AG09309 (cell line): Measurements from ENCODE around the gene ESPL1.

Experiments
- DNase-seq: peaks from one replicate; pipeline ENCODE4 v3.0.0-alpha.2; 2010; ENCODE audit warnings: low read depth
- H3K4me3 ChIP-seq: 2 replicates; pipeline ENCODE4 v1.5.1; 2011; ENCODE audit warnings: mild to moderate bottlenecking, low read depth, low read length, moderate library complexity; ENCODE audit not compliant: control insufficient read depth
- CTCF ChIP-seq: IDR thresholded peaks from 2 replicates; pipeline ENCODE4 v1.5.1; 2011; ENCODE audit warnings: mild to moderate bottlenecking, low read depth, low read length, inconsistent platforms; ENCODE audit not compliant: insufficient read depth, control insufficient read depth; ENCODE audit errors: missing control alignments

The ESPL1 gene

DNA sequence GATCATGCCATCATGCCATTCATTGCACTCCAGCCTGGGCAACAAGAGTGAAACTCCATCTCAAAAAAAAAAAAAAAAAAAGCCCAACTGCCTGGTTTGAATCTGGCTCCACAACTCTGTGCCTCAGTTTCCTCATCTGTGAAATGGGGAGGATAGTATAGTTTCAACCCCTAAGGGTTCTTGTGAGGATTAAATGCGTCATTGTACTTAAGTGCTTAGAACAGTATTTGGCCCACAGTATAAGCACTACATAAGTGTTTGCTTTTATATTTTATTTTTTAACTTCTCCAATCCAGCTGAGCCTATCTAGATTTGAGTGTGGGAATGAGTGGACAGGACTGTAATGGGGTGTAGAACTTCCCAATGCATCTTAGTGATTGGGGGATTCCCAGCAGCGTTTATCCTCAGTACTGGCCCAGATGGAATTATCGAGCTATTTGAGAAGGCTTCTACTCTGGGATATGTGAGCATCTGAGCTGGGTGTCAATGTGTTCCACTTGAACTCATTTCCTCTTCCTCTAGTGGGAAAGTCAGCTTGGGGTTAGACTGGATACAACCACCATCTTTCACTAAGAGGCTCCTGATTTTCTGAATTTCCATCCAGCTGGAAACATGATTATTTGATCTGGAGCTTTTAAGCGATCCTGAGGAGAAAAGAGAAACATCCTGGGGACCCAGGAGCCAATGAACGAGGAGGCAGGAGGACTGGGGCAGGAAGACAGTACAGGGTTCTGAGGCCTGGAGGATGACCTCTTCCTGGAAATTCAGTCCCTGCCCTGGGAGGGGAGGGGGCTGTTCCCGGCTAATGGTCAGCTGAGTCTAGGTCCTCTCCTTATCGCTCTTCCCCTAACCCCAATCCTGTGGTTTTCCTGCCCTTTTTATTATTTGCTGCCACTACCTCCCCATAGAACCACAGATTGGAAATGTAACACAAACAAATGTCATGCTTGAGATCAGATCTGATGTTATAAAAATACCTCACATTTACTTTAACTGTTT lies 9.3 kb upstream of the ESPL1 start:
- DNase-seq, result no peak
- H3K4me3 ChIP-seq, result no peak overlapping the region
- TF ChIP-seq CTCF, result no peak

DNA sequence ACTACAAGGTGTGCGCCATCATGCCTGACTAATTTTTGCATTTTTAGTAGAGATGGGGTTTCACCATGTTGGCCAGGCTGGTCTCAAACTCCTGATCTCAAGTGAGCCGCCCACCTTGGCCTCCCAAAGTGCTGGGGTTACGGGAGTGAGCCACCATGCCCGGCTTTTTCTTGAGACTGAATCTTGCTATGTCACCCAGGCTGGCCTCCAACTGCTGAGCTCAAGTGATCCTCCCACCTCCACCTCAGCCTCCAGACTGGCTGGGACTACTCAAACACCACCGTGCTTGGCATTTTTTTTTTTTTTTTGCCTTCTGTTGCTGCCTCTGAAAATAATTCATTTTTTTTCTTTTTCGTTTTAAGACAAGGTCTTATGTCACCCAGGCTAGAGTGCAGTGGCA lies 8.2 kb upstream of the ESPL1 start:
- no peak for DNase-seq
- no peak for TF ChIP-seq CTCF

DNA sequence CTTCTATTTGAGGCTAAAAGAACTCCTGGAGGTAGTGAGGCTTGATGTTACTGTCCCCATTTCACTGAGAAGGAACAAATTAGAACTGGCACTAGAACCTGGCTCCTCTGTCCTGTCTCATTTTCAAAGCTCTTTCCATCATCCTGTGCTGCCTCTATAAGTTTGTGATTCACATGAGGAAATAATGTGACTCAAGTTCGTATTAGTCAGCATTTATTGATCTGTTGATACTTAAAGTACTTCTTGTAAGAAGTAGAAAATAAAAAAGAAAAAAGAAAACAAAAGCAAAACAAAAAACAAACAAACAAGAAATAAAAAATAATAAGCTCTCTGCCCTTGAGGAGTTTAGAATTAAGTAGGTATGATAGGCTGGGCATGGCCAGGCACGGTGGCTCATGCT lies 2.3 kb upstream of the ESPL1 start:
- H3K4me3 ChIP-seq, result no peak overlapping the region
- no peak for DNase-seq

More for the DNA sequence above, 8.2 kb upstream of the ESPL1 start:
- no peak overlapping the region for H3K4me3 ChIP-seq

GRCh38 chr12:53267306-53267998 lies 647 bp upstream of the ESPL1 start:
- TF ChIP-seq CTCF, result no peak
- peak overlapping the region; percentile 82 for H3K4me3 ChIP-seq
- DNase-seq, result no peak

More for the DNA sequence above, 2.3 kb upstream of the ESPL1 start:
- TF ChIP-seq CTCF, result no peak

DNA sequence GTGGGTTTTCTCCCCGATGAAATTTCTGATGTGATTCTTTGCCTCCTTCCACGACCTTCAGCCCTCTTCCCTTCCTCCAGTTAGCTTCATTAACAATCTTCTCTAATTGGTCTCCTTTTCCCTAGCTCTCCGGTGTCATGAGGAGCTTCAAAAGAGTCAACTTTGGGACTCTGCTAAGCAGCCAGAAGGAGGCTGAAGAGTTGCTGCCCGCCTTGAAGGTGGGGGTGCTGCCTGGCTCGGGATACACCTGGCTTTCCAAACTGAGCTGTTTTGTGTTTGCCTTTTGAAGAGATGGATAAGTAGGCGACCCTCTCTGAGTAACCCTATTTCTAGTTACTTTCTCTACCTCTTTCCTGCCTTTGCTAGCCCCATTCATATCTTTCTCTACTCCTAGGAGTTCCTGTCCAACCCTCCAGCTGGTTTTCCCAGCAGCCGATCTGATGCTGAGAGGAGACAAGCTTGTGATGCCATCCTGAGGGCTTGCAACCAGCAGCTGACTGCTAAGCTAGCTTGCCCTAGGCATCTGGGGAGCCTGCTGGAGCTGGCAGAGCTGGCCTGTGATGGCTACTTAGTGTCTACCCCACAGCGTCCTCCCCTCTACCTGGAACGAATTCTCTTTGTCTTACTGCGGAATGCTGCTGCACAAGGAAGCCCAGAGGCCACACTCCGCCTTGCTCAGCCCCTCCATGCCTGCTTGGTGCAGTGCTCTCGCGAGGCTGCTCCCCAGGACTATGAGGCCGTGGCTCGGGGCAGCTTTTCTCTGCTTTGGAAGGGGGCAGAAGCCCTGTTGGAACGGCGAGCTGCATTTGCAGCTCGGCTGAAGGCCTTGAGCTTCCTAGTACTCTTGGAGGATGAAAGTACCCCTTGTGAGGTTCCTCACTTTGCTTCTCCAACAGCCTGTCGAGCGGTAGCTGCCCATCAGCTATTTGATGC lies 797 bp downstream of the ESPL1 start:
- DNase-seq, result no peak
- H3K4me3 ChIP-seq, result peak overlapping the region; percentile 82
- TF ChIP-seq CTCF, result no peak

DNA sequence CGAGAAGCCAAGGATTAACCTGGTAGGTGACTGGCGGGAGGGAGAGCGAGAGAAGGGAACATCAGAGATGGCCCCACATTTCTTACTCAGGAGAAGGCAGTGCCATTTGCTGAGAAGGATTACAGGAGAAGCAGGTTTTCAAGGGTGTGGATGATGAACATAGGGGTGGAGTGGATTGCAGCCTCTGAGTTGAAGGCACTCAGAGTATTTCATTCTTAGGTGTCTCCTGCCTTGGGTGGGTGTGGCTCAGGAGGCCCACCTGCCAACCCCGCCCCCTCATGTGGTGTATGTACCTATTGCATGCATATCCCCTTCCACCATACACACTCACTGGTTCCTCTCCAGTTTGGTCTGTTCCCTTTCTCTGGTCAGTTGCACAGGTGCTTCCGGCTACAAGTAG lies 6.3 kb downstream of the ESPL1 start:
- DNase-seq, result no peak
- no peak overlapping the region for H3K4me3 ChIP-seq
- no peak for TF ChIP-seq CTCF
